Measurements from ENCODE around the gene TRIM28.

The TRIM28 gene

GRCh38 chr19:58569943-58570670 lies 26.2 kb downstream of the TRIM28 start:
- TF ChIP-seq CTCF (IDR thresholded peaks at IDR 0.05; ENCODE audit: borderline replicate concordance, insufficient read depth, low read depth, low read length) = no peak
- no peak overlapping the region for H3K4me3 ChIP-seq (ENCODE audit: low read depth, low read length)

GRCh38 chr19:58570770-58571574 lies 27.1 kb downstream of the TRIM28 start:
- no peak for TF ChIP-seq CTCF (IDR thresholded peaks at IDR 0.05; ENCODE audit: borderline replicate concordance, insufficient read depth, low read depth, low read length)
- no peak overlapping the region for H3K4me3 ChIP-seq (ENCODE audit: low read depth, low read length)

- H3K4me3 ChIP-seq (ENCODE audit: low read depth, low read length) = no peak overlapping the region
- no peak for TF ChIP-seq CTCF (IDR thresholded peaks at IDR 0.05; ENCODE audit: borderline replicate concordance, insufficient read depth, low read depth, low read length)
These were observed 27.7 kb downstream of the TRIM28 start for GRCh38 chr19:58571575-58571947.

- no peak for TF ChIP-seq CTCF (IDR thresholded peaks at IDR 0.05; ENCODE audit: borderline replicate concordance, insufficient read depth, low read depth, low read length)
- H3K4me3 ChIP-seq (ENCODE audit: low read depth, low read length) = peak overlapping the region; percentile 69
These were observed 28.4 kb downstream of the TRIM28 start for GRCh38 chr19:58572026-58572817.

GRCh38 chr19:58572818-58573657 lies 29.2 kb downstream of the TRIM28 start, which contains the start of gene MZF1:
Gene MZF1 (minus strand): TSS chr19:58573335. CDS start chr19:58571389, 1,946 bp downstream.
- H3K4me3 ChIP-seq (ENCODE audit: low read depth, low read length) = peak within 1 kb of the TSS; percentile 69
- peak; percentile 24; the same call in 1 of the 2 replicates for TF ChIP-seq CTCF (IDR thresholded peaks at IDR 0.05; ENCODE audit: borderline replicate concordance, insufficient read depth, low read depth, low read length)

- peak overlapping the region; percentile 50 for H3K4me3 ChIP-seq (ENCODE audit: low read depth, low read length)
- no peak for TF ChIP-seq CTCF (IDR thresholded peaks at IDR 0.05; ENCODE audit: borderline replicate concordance, insufficient read depth, low read depth, low read length)
These were observed 29.8 kb downstream of the TRIM28 start for GRCh38 chr19:58573658-58574164.
